GM12873 (cell line): ENCODE data around the gene CATSPERB.

ENCODE experiments used
- TF ChIP-seq, protein P1 (sequence below): IDR thresholded peaks from 2 replicates; pipeline ENCODE4 v1.5.1; 2012; ENCODE audit warnings: low read depth, mild to moderate bottlenecking, moderate library complexity, low read length, control low read depth; ENCODE audit not compliant: insufficient read depth; ENCODE audit errors: missing control alignments

Gene CATSPERB

GRCh38 chr14:91748049-91748448 lies 16.2 kb upstream of the CATSPERB start:
- TF ChIP-seq, protein P1, sequence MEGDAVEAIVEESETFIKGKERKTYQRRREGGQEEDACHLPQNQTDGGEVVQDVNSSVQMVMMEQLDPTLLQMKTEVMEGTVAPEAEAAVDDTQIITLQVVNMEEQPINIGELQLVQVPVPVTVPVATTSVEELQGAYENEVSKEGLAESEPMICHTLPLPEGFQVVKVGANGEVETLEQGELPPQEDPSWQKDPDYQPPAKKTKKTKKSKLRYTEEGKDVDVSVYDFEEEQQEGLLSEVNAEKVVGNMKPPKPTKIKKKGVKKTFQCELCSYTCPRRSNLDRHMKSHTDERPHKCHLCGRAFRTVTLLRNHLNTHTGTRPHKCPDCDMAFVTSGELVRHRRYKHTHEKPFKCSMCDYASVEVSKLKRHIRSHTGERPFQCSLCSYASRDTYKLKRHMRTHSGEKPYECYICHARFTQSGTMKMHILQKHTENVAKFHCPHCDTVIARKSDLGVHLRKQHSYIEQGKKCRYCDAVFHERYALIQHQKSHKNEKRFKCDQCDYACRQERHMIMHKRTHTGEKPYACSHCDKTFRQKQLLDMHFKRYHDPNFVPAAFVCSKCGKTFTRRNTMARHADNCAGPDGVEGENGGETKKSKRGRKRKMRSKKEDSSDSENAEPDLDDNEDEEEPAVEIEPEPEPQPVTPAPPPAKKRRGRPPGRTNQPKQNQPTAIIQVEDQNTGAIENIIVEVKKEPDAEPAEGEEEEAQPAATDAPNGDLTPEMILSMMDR = no peak

DNA sequence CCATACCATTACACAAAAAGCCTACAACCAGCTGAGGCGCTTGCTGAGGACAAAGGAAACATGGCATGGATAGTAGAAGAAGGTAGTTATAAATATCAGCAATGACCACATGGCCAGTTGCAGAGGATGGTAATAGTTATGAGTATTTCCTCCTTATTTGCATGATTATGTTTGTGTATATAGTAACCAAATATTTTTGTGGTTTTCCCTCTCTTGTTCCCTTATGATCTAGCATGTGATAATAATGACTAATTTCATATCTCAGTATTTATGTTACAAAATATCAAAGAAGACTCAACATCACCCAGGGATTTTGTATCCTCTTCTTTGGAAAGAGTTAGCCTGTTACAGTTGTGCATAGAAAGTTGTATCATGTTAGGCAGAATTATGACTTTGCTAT lies 13.5 kb upstream of the CATSPERB start:
- TF ChIP-seq, protein P1 = no peak

DNA sequence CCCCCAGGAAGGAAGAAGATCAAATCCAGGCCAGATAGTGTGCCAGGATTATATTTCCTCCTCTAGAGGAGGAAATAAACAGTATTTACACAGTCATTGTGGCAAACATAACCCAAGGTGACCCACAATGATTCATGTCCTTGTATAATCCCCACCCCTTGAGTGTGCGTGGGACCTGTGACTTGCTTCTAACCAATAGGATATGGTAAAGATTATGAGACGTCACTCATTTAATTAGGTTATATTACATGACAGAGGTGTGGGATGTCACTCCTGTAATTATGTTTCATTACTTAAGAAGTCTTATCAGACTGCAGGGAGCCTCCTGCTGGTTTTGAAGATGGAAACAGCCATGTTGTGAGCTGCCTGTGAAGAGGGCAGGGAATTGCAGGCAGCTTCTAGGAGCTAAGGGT lies 12.2 kb upstream of the CATSPERB start:
- TF ChIP-seq, protein P1 = no peak

DNA sequence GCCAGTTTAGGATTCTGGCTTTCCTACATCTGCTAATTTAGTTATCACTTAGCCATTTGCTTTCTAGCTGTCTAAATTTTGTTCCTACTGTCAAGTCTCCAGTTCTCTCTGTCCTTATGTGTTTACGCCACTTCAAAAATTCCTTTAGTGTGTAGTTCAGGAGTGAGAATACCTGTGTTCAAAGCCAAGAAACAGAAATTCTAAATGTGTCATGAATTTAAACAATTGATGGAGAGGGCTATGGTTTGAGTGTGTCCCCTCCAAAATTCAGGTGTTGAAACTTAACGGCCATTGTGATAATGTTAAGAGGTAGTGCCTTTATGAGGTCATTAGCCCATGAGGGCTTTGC lies 11.4 kb upstream of the CATSPERB start:
- TF ChIP-seq, protein P1 = no peak

DNA sequence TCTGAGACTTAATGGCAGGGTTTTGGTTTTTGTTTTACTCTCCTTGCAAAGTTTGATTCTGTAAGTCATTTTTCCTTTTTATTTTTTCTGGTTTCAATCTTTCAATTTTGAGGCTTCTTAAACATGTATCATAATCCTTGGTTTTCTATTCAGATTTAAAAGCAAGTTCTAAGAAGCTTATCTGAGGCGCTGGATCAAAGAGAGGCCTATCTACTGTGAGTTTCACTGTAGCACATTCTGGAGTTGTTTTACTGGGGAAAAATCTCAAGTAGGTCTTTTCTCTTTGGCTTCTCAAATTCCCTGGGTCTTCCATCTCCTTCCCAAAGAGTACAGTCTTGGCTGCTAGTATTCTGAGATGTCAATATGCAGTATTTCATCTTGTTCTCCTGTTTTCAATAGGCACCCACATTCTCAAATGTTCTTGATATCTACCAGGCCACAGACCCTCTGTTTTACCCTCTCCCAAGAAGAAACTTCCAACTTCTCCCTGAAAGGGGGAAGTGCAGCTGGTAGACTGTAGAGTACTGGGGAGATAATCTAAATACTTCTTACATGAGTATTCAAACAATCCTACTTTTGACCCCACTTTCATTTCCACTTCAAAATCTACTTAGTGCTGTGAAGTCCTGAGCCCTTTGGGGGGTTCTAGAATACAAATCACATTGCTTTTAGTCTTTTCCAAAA lies 10.9 kb upstream of the CATSPERB start:
- TF ChIP-seq, protein P1 = no peak

DNA sequence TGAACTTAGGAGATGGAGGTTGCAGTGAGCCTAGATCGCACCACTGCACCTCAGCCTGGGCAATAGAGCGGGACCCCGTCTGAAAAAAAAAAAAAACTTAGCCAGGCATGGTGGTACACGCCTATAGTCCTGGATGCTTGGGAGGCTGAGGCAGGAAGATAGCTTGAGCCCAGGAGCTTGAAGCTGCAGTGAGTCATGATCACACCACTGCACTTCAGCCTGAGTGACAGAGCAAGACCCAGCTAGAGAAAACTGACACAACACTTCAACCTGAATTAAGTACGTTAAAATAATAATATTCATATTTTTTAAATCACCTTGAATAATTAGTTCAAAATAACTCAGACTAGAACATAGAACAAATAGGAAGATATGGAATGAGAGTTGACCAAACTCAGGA lies 5.7 kb upstream of the CATSPERB start:
- TF ChIP-seq, protein P1 = no peak

GRCh38 chr14:91732859-91733477 lies 1.1 kb upstream of the CATSPERB start:
- TF ChIP-seq, protein P1 = no peak
